ENCODE results near the gene PDE4D.

Gene PDE4D

GRCh38 chr5:58939664-58940063, 953.9 kb downstream of the PDE4D start:
- H3K4me3 ChIP-seq (ENCODE audit: control insufficient read depth, low read depth, low read length): no peak overlapping the region
- no peak for DNase-seq (ENCODE audit: low read depth)
- no peak for TF ChIP-seq CTCF (conservative IDR thresholded peaks at IDR 0.05; ENCODE audit: control insufficient read depth, insufficient read depth, low read depth, low read length)

- no peak for DNase-seq (ENCODE audit: low read depth)
- H3K4me3 ChIP-seq (ENCODE audit: control insufficient read depth, low read depth, low read length): no peak overlapping the region
- TF ChIP-seq CTCF (conservative IDR thresholded peaks at IDR 0.05; ENCODE audit: control insufficient read depth, insufficient read depth, low read depth, low read length): no peak
These were observed 954.7 kb downstream of the PDE4D start for GRCh38 chr5:58938563-58939424.

GRCh38 chr5:58937031-58937681, 956.4 kb downstream of the PDE4D start:
- H3K4me3 ChIP-seq (ENCODE audit: control insufficient read depth, low read depth, low read length): no peak overlapping the region
- DNase-seq (ENCODE audit: low read depth): no peak
- TF ChIP-seq CTCF (conservative IDR thresholded peaks at IDR 0.05; ENCODE audit: control insufficient read depth, insufficient read depth, low read depth, low read length): no peak

- DNase-seq (ENCODE audit: low read depth): peak; percentile 70
- TF ChIP-seq CTCF (conservative IDR thresholded peaks at IDR 0.05; ENCODE audit: control insufficient read depth, insufficient read depth, low read depth, low read length): no peak
- no peak overlapping the region for H3K4me3 ChIP-seq (ENCODE audit: control insufficient read depth, low read depth, low read length)
These were observed 958.9 kb downstream of the PDE4D start for GRCh38 chr5:58934629-58935097.

GRCh38 chr5:58933891-58934628, 959.5 kb downstream of the PDE4D start:
- no peak for TF ChIP-seq CTCF (conservative IDR thresholded peaks at IDR 0.05; ENCODE audit: control insufficient read depth, insufficient read depth, low read depth, low read length)
- no peak for DNase-seq (ENCODE audit: low read depth)
- H3K4me3 ChIP-seq (ENCODE audit: control insufficient read depth, low read depth, low read length): no peak overlapping the region

- no peak for DNase-seq (ENCODE audit: low read depth)
- no peak overlapping the region for H3K4me3 ChIP-seq (ENCODE audit: control insufficient read depth, low read depth, low read length)
- no peak for TF ChIP-seq CTCF (conservative IDR thresholded peaks at IDR 0.05; ENCODE audit: control insufficient read depth, insufficient read depth, low read depth, low read length)
These were observed 961.4 kb downstream of the PDE4D start for GRCh38 chr5:58932057-58932612.
